Prostate gland (tissue), 2 donors: ENCODE results near the gene ITGAX. TPM values are rescaled to one million over a fixed set of nuclear protein-coding genes. Genes with fewer than 3 reads are reported as not detected.

Experiments
- DNase-seq: peaks from one replicate; pipeline ENCODE4 v3.0.0-alpha.2; 2019; ENCODE audit warnings: low spot score
- H3K27ac ChIP-seq, 2 donors: fragments of 200-600 bp; sonication (generic); 2 replicates each; pipeline ENCODE4 v1.5.1; 2017 to 2019
- H3K27me3 ChIP-seq: fragments of 200-600 bp; sonication (generic); replicated peaks from 2 replicates; pipeline ENCODE4 v1.5.1; 2019; ENCODE audit not compliant: insufficient read depth
- H3K36me3 ChIP-seq, 2 donors: fragments of 200-600 bp; sonication (generic); 1 replicate in 1 of 2; 2 replicates in 1 of 2; pipeline versions ENCODE4 v1.5.1 to v1.8.1; 2017 to 2019
- H3K4me1 ChIP-seq: fragments of 200-600 bp; sonication (generic); replicated peaks from 2 replicates; pipeline ENCODE4 v1.5.1; 2019
- H3K4me3 ChIP-seq, 2 donors: fragments of 200-600 bp; sonication (generic); 2 replicates each; pipeline ENCODE4 v1.5.1; 2017 to 2019
- H3K9me3 ChIP-seq: fragments of 200-600 bp; sonication (generic); 2 replicates; pipeline ENCODE4 v1.5.1; 2017
- CTCF ChIP-seq, 4 experiments: fragments of 200-600 bp in 2 of 4; fragments of 450-650 bp in 2 of 4; sonication (generic) in 2 of 4; IDR thresholded peaks; 1 replicate in 3 of 4; 2 replicates in 1 of 4; pipeline ENCODE4 v1.5.1; 2016 to 2019; ENCODE audit warnings: antibody characterized with exemption in 4 of 4, mild to moderate bottlenecking in 2 of 4, moderate library complexity in 2 of 4
- POLR2A ChIP-seq: fragments of 450-650 bp; IDR thresholded peaks from one replicate; pipeline ENCODE4 v1.6.1; 2016; ENCODE audit warnings: antibody characterized with exemption, mild to moderate bottlenecking
- POLR2AphosphoS5 ChIP-seq: sonication (generic); formaldehyde crosslinking; IDR thresholded peaks from one replicate; pipeline ENCODE4 v1.6.1; 2017; ENCODE audit warnings: antibody characterized with exemption
- WGBS: methylation state at CpG from one replicate; pipeline ENCODE4 v1.1.5; 2018; 5-methylcytosine and 5-hydroxymethylcytosine counted together
- intact Hi-C: fragments of 100-400 bp; cut with DNase I; formaldehyde crosslinking; loops from one replicate; pipeline ENCODE4 v1.14.2; 2022
- total RNA-seq, 2 donors: library from RNA; depleted of rRNA; stranded (reverse); fragments of >200 nt; gene quantifications; one replicate each; pipeline ENCODE4 v1.1.0, GENCODE V29; 2016

The ITGAX gene
- total RNA-seq, 2 donors from 2014 or later, result 2.0 to 3.7 TPM

- H3K27ac ChIP-seq, result no peak overlapping the region
- H3K36me3 ChIP-seq, result no peaks in the 10 kb centered on the region
- no peaks in the 10 kb centered on the region for H3K27me3 ChIP-seq
- DNase-seq, result no peak
- H3K4me1 ChIP-seq, result no peaks in the 10 kb centered on the region
- no peak for TF ChIP-seq POLR2A
- 82% methylated on average over 22 of the region's 22 CpGs for WGBS
- intact Hi-C loops, result no loop called here
- H3K4me3 ChIP-seq, result no peak overlapping the region
- no peaks in the 10 kb centered on the region for H3K9me3 ChIP-seq
Observed at GRCh38 chr16:31411024-31411844, 56.3 kb downstream of the ITGAX start.

DNA sequence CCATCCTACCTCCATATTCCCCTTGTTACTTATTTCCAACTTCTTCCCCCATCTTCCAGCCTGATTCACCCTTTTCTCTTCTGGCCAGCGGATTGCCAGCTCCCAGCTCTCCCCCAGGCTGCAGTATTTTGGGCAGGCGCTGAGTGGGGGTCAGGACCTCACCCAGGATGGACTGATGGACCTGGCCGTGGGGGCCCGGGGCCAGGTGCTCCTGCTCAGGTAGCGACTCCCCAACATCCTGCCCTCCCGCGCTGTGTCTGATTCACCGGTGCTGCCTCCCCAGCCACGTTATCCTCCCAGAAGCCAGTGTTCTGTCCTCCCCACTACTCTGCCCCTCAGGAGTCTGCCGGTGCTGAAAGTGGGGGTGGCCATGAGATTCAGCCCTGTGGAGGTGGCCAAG lies 57.8 kb downstream of the ITGAX start:
- intact Hi-C loops, result no loop called here

DNA sequence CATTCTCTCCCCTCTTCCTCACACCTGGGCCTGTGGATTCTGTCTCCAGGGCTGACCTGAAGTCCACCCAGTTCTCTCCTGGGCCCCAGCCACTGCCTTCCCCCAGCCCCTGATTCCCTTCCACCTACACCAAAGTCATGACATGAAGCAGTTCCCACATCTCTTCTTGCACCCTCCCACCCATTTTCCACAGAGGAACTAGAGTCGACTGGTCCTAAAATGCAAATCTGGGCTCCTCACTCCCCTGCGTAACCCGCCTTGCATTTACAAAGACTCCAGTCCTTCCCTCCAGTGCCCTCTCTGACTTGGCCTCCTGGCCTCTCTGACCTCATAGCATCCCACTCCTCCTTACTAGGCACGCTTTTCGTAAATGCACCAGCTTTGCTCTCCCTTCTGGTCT lies 58.4 kb downstream of the ITGAX start:
- Histone ChIP-seq H3K4me1 (no peaks in the 10 kb centered on the region), H3K36me3 (no peaks in the 10 kb centered on the region), H3K27me3 (no peaks in the 10 kb centered on the region), H3K4me3 (no peak overlapping the region), H3K9me3 (no peaks in the 10 kb centered on the region), H3K27ac (no peak overlapping the region)
- WGBS, result 93% methylated on average over 5 of the region's 5 CpGs
- TF ChIP-seq CTCF (IDR thresholded peaks at IDR 0.05) (no peak), POLR2AphosphoS5 (no peak), POLR2A (no peak)
- intact Hi-C loops, result no loop called here
- DNase-seq, result no peak

More for the DNA sequence above, 57.8 kb downstream of the ITGAX start:
- Histone ChIP-seq H3K27ac (no peak overlapping the region), H3K9me3 (no peaks in the 10 kb centered on the region), H3K4me1 (no peaks in the 10 kb centered on the region), H3K27me3 (no peaks in the 10 kb centered on the region), H3K36me3 (no peaks in the 10 kb centered on the region), H3K4me3 (no peak overlapping the region)
- 81% methylated on average over 10 of the region's 10 CpGs for WGBS
- TF ChIP-seq CTCF (IDR thresholded peaks at IDR 0.05) (no peak), POLR2A (no peak), POLR2AphosphoS5 (no peak)
- no peak for DNase-seq

DNA sequence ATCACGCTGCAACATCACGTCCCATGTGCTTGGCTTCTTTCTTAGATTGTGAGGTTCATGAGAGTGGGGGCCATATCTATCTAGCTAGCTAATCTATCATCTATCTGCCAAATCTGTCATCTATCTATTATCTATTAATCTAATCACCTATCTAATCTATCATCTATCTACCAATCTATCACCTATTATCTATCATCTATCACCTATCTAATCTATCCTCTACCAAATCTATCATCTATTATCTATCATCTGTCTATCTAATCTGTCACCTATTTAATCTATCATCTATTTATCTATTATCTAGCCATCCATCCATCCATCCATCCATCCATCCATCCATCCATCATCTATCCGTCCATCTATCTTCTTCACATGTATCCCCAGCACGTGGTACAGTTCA lies 59.0 kb downstream of the ITGAX start:
- H3K27ac ChIP-seq, result no peak overlapping the region
- DNase-seq, result no peak
- TF ChIP-seq POLR2AphosphoS5 (no peak), POLR2A (no peak), CTCF (IDR thresholded peaks at IDR 0.05) (no peak)
- intact Hi-C loops, result no loop called here
- no peak overlapping the region for H3K4me3 ChIP-seq
- WGBS, result 89% methylated on average over 4 of the region's 4 CpGs
- H3K36me3 ChIP-seq, result no peaks in the 10 kb centered on the region
- no peaks in the 10 kb centered on the region for H3K9me3 ChIP-seq
- no peaks in the 10 kb centered on the region for H3K4me1 ChIP-seq
- no peaks in the 10 kb centered on the region for H3K27me3 ChIP-seq

GRCh38 chr16:31414706-31415105 lies 59.7 kb downstream of the ITGAX start:
- Histone ChIP-seq H3K9me3 (no peaks in the 10 kb centered on the region), H3K4me3 (no peak overlapping the region), H3K27ac (no peak overlapping the region), H3K36me3 (no peaks in the 10 kb centered on the region), H3K4me1 (no peaks in the 10 kb centered on the region), H3K27me3 (no peaks in the 10 kb centered on the region)
- 87% methylated on average over 4 of the region's 4 CpGs for WGBS
- TF ChIP-seq CTCF (IDR thresholded peaks at IDR 0.05), result no peak
- no peak for TF ChIP-seq POLR2AphosphoS5
- no peak for TF ChIP-seq POLR2A
- intact Hi-C loops, result no loop called here
- DNase-seq, result no peak
